ENCODE results near the gene ADGRL3. TPM values are rescaled to one million over a fixed set of nuclear protein-coding genes. Genes with fewer than 3 reads are reported as not detected.
"Not testable (repeated sequence)": the region's sequence is repeated elsewhere in the genome, so short reads cannot be mapped to it uniquely, and the experiment has no call there.

Gene ADGRL3
- total RNA-seq, 4 donors from 2014 or later, result 4.6 to 7.1 (median 6.3) TPM

DNA sequence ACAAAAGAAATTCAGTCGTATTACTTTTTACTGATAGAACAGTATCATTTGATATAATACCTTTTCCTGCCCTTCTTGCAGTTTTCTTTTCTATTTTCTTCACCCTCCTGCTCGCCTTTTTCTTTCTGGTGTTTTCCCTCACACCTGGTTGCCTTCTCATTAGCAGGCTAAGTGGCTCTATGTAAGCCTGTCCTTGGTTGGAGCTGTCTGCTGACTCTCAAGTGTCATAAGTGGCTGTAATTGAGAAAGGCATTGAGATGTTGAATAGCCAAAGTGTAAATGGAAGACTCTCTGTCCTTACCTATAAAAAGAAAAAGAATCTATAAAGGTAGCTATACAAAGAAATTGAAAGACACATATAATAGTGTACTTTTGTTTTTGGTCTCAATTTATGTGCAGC lies 180.7 kb downstream of the ADGRL3 start:
- 86% methylated on average over 2 of the region's 2 CpGs for WGBS
- Histone ChIP-seq H3K27me3 (no peaks in the 10 kb centered on the region), H3K27ac (replicated peaks in 1 of 4) (no peak overlapping the region), H3K4me1 (no peaks in the 10 kb centered on the region), H3K9me3 (peaks cover 0 to 11% (median 3%) of the 10 kb centered on the region in 4 donors), H3K4me3 (no peak overlapping the region), H3K36me3 (no peaks in the 10 kb centered on the region)
- TF ChIP-seq POLR2A (IDR thresholded peaks at IDR 0.05; ENCODE audit: low read depth) (no peak), POLR2AphosphoS5 (IDR thresholded peaks at IDR 0.05) (no peak), CTCF (IDR thresholded peaks at IDR 0.05) (no peak), EP300 (IDR thresholded peaks at IDR 0.05) (no peak)
- no peak for DNase-seq (ENCODE audit: extremely low spot score)
- intact Hi-C loops (cut with DNase I), result no loop called here

DNA sequence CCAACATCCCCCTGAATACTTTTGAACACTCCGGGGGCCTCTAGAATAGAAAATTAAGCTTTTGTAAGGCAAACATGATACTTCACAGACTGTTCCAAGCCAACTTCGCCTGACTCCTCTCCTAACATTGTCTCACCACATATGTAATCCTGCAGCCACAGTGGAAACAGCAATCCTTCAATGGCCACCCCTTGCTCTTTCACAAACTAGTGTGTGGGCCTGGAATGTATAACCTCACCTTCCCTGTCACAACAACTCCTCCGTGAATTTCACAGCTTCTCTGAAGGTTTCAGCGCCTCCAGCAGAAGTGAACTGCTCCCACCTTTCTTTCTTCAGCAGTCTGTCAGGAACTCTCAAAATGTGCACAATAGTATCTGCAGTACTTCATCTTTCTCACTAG lies 185.1 kb downstream of the ADGRL3 start:
- 82% methylated on average over 4 of the region's 4 CpGs for WGBS
- TF ChIP-seq CTCF (IDR thresholded peaks at IDR 0.05) (no peak), POLR2AphosphoS5 (IDR thresholded peaks at IDR 0.05) (no peak), EP300 (IDR thresholded peaks at IDR 0.05) (no peak), POLR2A (IDR thresholded peaks at IDR 0.05; ENCODE audit: low read depth) (no peak)
- Histone ChIP-seq H3K4me1 (no peaks in the 10 kb centered on the region), H3K27ac (replicated peaks in 1 of 4) (no peak overlapping the region), H3K4me3 (no peak overlapping the region), H3K9me3 (no peaks in the 10 kb centered on the region), H3K36me3 (no peaks in the 10 kb centered on the region), H3K27me3 (no peaks in the 10 kb centered on the region)
- intact Hi-C loops (cut with DNase I), result no loop called here
- DNase-seq (ENCODE audit: extremely low spot score), result no peak

GRCh38 chr4:61387372-61387771 lies 187.2 kb downstream of the ADGRL3 start:
- H3K36me3 ChIP-seq; H3K4me3 ChIP-seq; H3K27ac ChIP-seq (replicated peaks in 1 of 4); intact Hi-C loops (cut with DNase I); DNase-seq (ENCODE audit: extremely low spot score); H3K27me3 ChIP-seq; H3K9me3 ChIP-seq; H3K4me1 ChIP-seq: not testable (repeated sequence)
- 91% methylated on average over 7 of the region's 7 CpGs for WGBS

DNA sequence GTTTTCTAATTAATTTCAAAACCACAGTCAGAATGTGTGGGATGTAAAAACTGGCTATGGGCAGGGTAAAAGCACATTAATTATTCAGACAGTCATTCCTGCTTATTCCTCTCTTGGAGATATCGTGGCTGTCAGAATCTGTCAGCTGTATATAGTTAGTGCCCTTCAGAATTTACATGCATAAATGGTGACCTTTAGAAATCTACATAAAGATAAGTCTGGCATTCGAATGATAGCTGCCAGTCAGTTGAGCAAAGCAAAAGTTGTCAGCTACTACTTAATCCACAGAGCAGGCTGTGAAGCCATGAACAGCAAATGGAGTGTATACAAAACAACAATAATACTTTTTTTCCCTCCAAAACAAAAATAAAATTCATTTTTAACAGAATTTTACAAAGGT lies 189.5 kb downstream of the ADGRL3 start:
- no peaks in the 10 kb centered on the region for H3K4me1 ChIP-seq
- H3K27me3 ChIP-seq, result no peaks in the 10 kb centered on the region
- TF ChIP-seq POLR2A (IDR thresholded peaks at IDR 0.05; ENCODE audit: low read depth) (no peak), POLR2AphosphoS5 (IDR thresholded peaks at IDR 0.05) (no peak), CTCF (IDR thresholded peaks at IDR 0.05) (no peak), EP300 (IDR thresholded peaks at IDR 0.05) (no peak)
- H3K27ac ChIP-seq (replicated peaks in 1 of 4), result no peak overlapping the region
- no peak for DNase-seq (ENCODE audit: extremely low spot score)
- no peaks in the 10 kb centered on the region for H3K9me3 ChIP-seq
- 78% methylated on average over 2 of the region's 2 CpGs for WGBS
- no peak overlapping the region for H3K4me3 ChIP-seq
- H3K36me3 ChIP-seq, result no peaks in the 10 kb centered on the region
- intact Hi-C loops (cut with DNase I), result no loop called here

DNA sequence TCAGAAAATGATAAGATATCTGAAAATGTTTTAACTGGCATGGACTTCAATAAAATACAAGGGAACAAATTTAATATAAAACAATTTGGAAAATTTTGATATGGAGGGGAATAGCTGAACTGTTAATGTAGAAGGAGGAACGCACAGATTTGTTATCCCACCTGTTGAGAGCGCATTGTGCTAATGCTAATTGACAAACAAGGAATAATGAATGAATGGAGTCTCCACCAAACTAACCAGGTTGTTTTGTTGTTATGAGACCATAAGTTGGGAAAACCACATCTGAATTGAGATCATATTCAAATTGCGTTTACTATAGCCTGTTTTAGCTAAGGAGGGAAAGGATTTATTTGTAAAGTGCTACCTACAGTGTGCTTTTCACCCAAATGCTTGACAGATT lies 195.6 kb downstream of the ADGRL3 start:
- Histone ChIP-seq H3K27me3 (no peaks in the 10 kb centered on the region), H3K27ac (replicated peaks in 1 of 4) (no peak overlapping the region), H3K4me1 (no peaks in the 10 kb centered on the region), H3K4me3 (no peak overlapping the region), H3K36me3 (no peaks in the 10 kb centered on the region), H3K9me3 (no peaks in the 10 kb centered on the region)
- intact Hi-C loops (cut with DNase I), result no loop called here
- no peak for DNase-seq (ENCODE audit: extremely low spot score)
- TF ChIP-seq EP300 (IDR thresholded peaks at IDR 0.05) (no peak), POLR2A (IDR thresholded peaks at IDR 0.05; ENCODE audit: low read depth) (no peak), POLR2AphosphoS5 (IDR thresholded peaks at IDR 0.05) (no peak), CTCF (IDR thresholded peaks at IDR 0.05) (no peak)
- WGBS, result 85% methylated on average over 3 of the region's 3 CpGs

All from esophagus muscularis mucosa (tissue), 4 donors.